ENCODE data around the gene TUBA4A.

DNA sequence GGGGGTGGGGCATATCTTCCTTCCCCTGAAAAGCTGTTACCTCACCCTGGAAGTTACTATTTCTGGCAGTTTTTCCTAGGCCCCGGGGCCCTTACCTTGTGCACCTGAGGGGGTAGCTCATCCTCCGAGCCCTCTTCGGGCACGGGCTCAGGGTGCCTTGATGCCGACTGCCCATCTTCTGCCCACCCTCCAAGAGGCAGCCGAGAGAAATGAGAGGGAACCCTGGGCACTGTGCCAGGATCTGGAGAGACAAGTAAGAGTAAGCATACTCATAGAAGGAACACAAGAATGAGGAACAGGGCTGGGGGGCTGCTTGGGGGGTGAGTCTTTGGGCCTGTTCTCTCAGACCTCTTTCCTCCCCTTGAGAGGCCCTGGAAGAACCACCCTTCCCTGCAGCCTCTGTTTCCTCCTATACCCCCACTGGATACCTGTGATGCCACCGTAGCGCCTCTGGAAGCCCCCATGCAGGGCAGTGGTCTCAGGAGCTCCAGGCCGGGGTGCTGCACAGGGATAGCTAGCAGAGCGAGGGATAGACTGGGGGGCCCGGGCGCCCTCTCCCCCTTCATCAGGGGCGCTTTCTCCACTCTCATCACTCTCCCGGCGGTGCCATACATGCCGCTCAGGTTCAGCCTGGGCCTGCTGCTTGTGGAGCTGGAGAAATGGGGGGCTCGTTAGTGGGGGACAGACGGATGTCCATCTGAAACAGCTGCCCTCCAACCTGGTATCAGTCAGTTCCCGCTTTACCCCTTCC is 32.9 kb downstream of the TUBA4A start:
- TF ChIP-seq, protein P1, sequence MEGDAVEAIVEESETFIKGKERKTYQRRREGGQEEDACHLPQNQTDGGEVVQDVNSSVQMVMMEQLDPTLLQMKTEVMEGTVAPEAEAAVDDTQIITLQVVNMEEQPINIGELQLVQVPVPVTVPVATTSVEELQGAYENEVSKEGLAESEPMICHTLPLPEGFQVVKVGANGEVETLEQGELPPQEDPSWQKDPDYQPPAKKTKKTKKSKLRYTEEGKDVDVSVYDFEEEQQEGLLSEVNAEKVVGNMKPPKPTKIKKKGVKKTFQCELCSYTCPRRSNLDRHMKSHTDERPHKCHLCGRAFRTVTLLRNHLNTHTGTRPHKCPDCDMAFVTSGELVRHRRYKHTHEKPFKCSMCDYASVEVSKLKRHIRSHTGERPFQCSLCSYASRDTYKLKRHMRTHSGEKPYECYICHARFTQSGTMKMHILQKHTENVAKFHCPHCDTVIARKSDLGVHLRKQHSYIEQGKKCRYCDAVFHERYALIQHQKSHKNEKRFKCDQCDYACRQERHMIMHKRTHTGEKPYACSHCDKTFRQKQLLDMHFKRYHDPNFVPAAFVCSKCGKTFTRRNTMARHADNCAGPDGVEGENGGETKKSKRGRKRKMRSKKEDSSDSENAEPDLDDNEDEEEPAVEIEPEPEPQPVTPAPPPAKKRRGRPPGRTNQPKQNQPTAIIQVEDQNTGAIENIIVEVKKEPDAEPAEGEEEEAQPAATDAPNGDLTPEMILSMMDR (IDR thresholded peaks at IDR 0.05; ENCODE audit: insufficient read depth, low read depth, low read length): no peak
- no peak for TF ChIP-seq EZH2 (IDR thresholded peaks at IDR 0.05; ENCODE audit: insufficient read depth, low read length)

All from astrocyte (in vitro differentiated cells and primary cell).